Upper lobe of left lung (tissue), 6 donors: Measurements from ENCODE around the gene AMPD3. TPM values are rescaled to one million over a fixed set of nuclear protein-coding genes. Genes with fewer than 3 reads are reported as not detected.

Source experiments
- ATAC-seq, 2 donors: fragments of 200-7000 bp; cut with Tn5 transposase; one replicate each; pipeline ENCODE4 v1.9.1; 2022; ENCODE audit warnings: mild to moderate bottlenecking in 2 of 2, moderate library complexity in 2 of 2; ENCODE audit not compliant: low FRiP score in 2 of 2
- DNase-seq, 2 donors: peaks; one replicate each; pipeline ENCODE4 v3.0.0-alpha.2; 2019 to 2020
- H3K27ac ChIP-seq, 4 donors: fragments of 200-600 bp; sonication (generic); one replicate each; pipeline ENCODE4 v1.5.1; 2016 to 2019
- H3K27me3 ChIP-seq, 4 donors: fragments of 200-600 bp; sonication (generic); one replicate each; pipeline ENCODE4 v1.5.1; 2017 to 2019
- H3K36me3 ChIP-seq, 4 donors: fragments of 200-600 bp; sonication (generic); one replicate each; pipeline ENCODE4 v1.5.1; 2016 to 2019
- H3K4me1 ChIP-seq, 4 donors: fragments of 200-600 bp; sonication (generic); one replicate each; pipeline ENCODE4 v1.5.1; 2018 to 2019
- H3K4me3 ChIP-seq, 4 donors: fragments of 200-600 bp; sonication (generic); one replicate each; pipeline ENCODE4 v1.5.1; 2017 to 2019; ENCODE audit warnings: mild to moderate bottlenecking in 2 of 4, moderate library complexity in 1 of 4
- H3K9me3 ChIP-seq, 4 donors: fragments of 200-600 bp; sonication (generic); one replicate each; pipeline ENCODE4 v1.5.1; 2018 to 2019
- CTCF ChIP-seq, 6 experiments: fragments of 450-650 bp in 4 of 6; fragments of 200-600 bp in 2 of 6; sonication (generic) in 2 of 6; IDR thresholded peaks; one replicate each; pipeline ENCODE4 v1.5.1; 2016 to 2019; ENCODE audit warnings: antibody characterized with exemption in 6 of 6
- EP300 ChIP-seq, 4 donors: sonication (generic); formaldehyde crosslinking; IDR thresholded peaks; one replicate each; pipeline ENCODE4 v1.5.1; 2017; ENCODE audit warnings: antibody characterized with exemption in 4 of 4, control low read depth in 2 of 4
- POLR2A ChIP-seq, 4 donors: fragments of 450-650 bp; IDR thresholded peaks; one replicate each; pipeline ENCODE4 v1.5.1; 2016 to 2017; ENCODE audit warnings: antibody characterized with exemption in 4 of 4, mild to moderate bottlenecking in 2 of 4
- POLR2AphosphoS5 ChIP-seq, 2 donors: sonication (generic); formaldehyde crosslinking; IDR thresholded peaks; one replicate each; pipeline ENCODE4 v1.5.1; 2017; ENCODE audit warnings: antibody characterized with exemption in 2 of 2
- WGBS, 2 donors: methylation state at CpG; one replicate each; pipeline ENCODE4 v1.1.5; 2017 to 2018; 5-methylcytosine and 5-hydroxymethylcytosine counted together
- total RNA-seq, 6 donors: library from RNA; depleted of rRNA in 4 of 6; stranded (reverse); fragments of >200 nt in 4 of 6; gene quantifications; one replicate each; pipeline versions ENCODE4 v1.1.0 to v1.2.1, GENCODE V29; 2016 to 2021
- donor health status: DM: no; HTN: no; CAD: no; lungs with moderate emphysema.
- donor health status: DM: no; HTN: yes; CAD: no; lungs with severe emphysema.

AMPD3 gene
- total RNA-seq, 6 donors from 2014 or later = 5.4 to 49.2 (median 9.3) TPM

- no peaks in the 10 kb centered on the region for H3K27me3 ChIP-seq
- no peak for ATAC-seq
- no peaks in the 10 kb centered on the region for H3K9me3 ChIP-seq
- WGBS, 2 donors = 88 to 94% methylated on average over 6 of the region's 6 CpGs
- no peaks in the 10 kb centered on the region for H3K4me1 ChIP-seq
- no peaks in the 10 kb centered on the region for H3K36me3 ChIP-seq
- no peak overlapping the region for H3K27ac ChIP-seq
- no peak overlapping the region for H3K4me3 ChIP-seq
- DNase-seq = no peak
- TF ChIP-seq CTCF (IDR thresholded peaks at IDR 0.05) = no peak
- TF ChIP-seq POLR2AphosphoS5 (IDR thresholded peaks at IDR 0.05) = no peak
- TF ChIP-seq POLR2A (IDR thresholded peaks at IDR 0.05) = no peak
- no peak for TF ChIP-seq EP300 (IDR thresholded peaks at IDR 0.05)
Measured at GRCh38 chr11:10439924-10440323, 15.1 kb upstream of the AMPD3 start.

GRCh38 chr11:10440401-10440800, 14.7 kb upstream of the AMPD3 start:
- DNase-seq (no peak), ATAC-seq (no peak)
- Histone ChIP-seq H3K4me3 (no peak overlapping the region), H3K4me1 (no peaks in the 10 kb centered on the region), H3K9me3 (no peaks in the 10 kb centered on the region), H3K27me3 (no peaks in the 10 kb centered on the region), H3K27ac (no peak overlapping the region), H3K36me3 (no peaks in the 10 kb centered on the region)
- no peak for TF ChIP-seq EP300 (IDR thresholded peaks at IDR 0.05)
- TF ChIP-seq POLR2AphosphoS5 (IDR thresholded peaks at IDR 0.05) = no peak
- no peak for TF ChIP-seq POLR2A (IDR thresholded peaks at IDR 0.05)
- no peak for TF ChIP-seq CTCF (IDR thresholded peaks at IDR 0.05)

GRCh38 chr11:10441091-10441490, 14.0 kb upstream of the AMPD3 start:
- Histone ChIP-seq H3K36me3 (no peaks in the 10 kb centered on the region), H3K27me3 (no peaks in the 10 kb centered on the region), H3K4me1 (no peaks in the 10 kb centered on the region), H3K9me3 (no peaks in the 10 kb centered on the region), H3K27ac (no peak overlapping the region), H3K4me3 (no peak overlapping the region)
- TF ChIP-seq EP300 (IDR thresholded peaks at IDR 0.05) = no peak
- no peak for TF ChIP-seq CTCF (IDR thresholded peaks at IDR 0.05)
- no peak for TF ChIP-seq POLR2A (IDR thresholded peaks at IDR 0.05)
- no peak for TF ChIP-seq POLR2AphosphoS5 (IDR thresholded peaks at IDR 0.05)
- WGBS, 2 donors = 95 to 97% methylated on average over 4 of the region's 4 CpGs
- DNase-seq (no peak), ATAC-seq (no peak)

- no peaks in the 10 kb centered on the region for H3K36me3 ChIP-seq
- no peaks in the 10 kb centered on the region for H3K27me3 ChIP-seq
- no peaks in the 10 kb centered on the region for H3K9me3 ChIP-seq
- no peaks in the 10 kb centered on the region for H3K4me1 ChIP-seq
- no peak overlapping the region for H3K27ac ChIP-seq
- no peak for DNase-seq
- no peak overlapping the region for H3K4me3 ChIP-seq
- no peak for TF ChIP-seq POLR2AphosphoS5 (IDR thresholded peaks at IDR 0.05)
- TF ChIP-seq EP300 (IDR thresholded peaks at IDR 0.05) = no peak
- no peak for TF ChIP-seq CTCF (IDR thresholded peaks at IDR 0.05)
- no peak for TF ChIP-seq POLR2A (IDR thresholded peaks at IDR 0.05)
- 81 to 88% methylated on average over 8 of the region's 8 CpGs for WGBS, 2 donors
- ATAC-seq = no peak
Measured at GRCh38 chr11:10441652-10442503, 13.2 kb upstream of the AMPD3 start.

- Histone ChIP-seq H3K9me3 (no peaks in the 10 kb centered on the region), H3K4me1 (no peaks in the 10 kb centered on the region), H3K27me3 (no peaks in the 10 kb centered on the region), H3K4me3 (no peak overlapping the region), H3K36me3 (no peaks in the 10 kb centered on the region), H3K27ac (no peak overlapping the region)
- TF ChIP-seq EP300 (IDR thresholded peaks at IDR 0.05) = no peak
- TF ChIP-seq POLR2A (IDR thresholded peaks at IDR 0.05) = no peak
- no peak for TF ChIP-seq POLR2AphosphoS5 (IDR thresholded peaks at IDR 0.05)
- TF ChIP-seq CTCF (IDR thresholded peaks at IDR 0.05) = no peak
- 93 to 98% methylated on average over 7 of the region's 7 CpGs for WGBS, 2 donors
- DNase-seq (no peak), ATAC-seq (no peak)
Measured at GRCh38 chr11:10443152-10443551, 11.9 kb upstream of the AMPD3 start.
